HG03575 (cell line): ENCODE measurements around the gene GATM.
"Not testable (repeated sequence)": the region's sequence is repeated elsewhere in the genome, so short reads cannot be mapped to it uniquely, and the experiment has no call there.

Source experiments
- ATAC-seq: cut with Tn5 transposase; IDR thresholded peaks from one replicate; pipeline ENCODE4 v1.9.1; 2021; ENCODE audit not compliant: unreplicated experiment, insufficient number of reproducible peaks, low FRiP score; ENCODE audit errors: extremely low read depth

The GATM gene

GRCh38 chr15:45320581-45321205 is 57.7 kb downstream of the GATM start:
- no peak for ATAC-seq

DNA sequence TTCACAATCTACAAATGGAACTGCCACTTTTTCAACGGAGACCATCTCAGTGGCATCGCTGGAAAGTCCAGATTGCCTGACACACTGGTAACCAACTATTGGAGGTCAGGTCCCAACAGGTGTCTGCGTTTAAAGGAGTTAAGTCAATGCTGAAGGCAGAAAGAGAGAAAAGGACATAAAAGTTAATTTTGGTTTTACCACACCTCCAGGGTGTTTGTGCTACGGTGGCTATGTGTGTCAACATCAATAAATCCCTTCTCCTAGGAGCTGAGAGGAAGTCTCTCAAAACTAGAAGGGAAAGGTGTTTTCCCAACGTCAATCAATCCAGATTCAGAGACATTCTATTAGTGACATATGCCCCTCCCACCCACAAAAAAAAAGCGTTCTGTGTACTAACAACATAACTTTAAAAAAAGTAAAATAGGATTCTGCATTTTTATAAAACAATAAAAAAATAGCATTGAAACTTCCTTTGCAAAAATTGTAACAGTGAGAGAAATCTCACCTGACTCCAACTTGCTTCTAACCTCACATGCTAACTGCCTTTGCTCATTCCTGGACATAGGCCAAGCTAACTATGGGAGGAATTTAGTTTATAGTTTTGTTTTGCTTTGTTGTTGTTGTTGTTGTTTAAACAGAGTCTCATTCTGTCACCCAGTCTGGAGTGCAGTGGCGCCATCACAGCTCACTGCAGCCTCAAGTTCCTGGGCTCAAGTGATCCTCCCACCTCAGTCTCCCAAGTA is 58.7 kb downstream of the GATM start:
- no peak for ATAC-seq

- ATAC-seq, result no peak
Measured at GRCh38 chr15:45314960-45315359, 63.4 kb downstream of the GATM start.

GRCh38 chr15:45314117-45314516 is 64.2 kb downstream of the GATM start:
- ATAC-seq, result not testable (repeated sequence)
